ENCODE data around the gene NFIB.

DNA sequence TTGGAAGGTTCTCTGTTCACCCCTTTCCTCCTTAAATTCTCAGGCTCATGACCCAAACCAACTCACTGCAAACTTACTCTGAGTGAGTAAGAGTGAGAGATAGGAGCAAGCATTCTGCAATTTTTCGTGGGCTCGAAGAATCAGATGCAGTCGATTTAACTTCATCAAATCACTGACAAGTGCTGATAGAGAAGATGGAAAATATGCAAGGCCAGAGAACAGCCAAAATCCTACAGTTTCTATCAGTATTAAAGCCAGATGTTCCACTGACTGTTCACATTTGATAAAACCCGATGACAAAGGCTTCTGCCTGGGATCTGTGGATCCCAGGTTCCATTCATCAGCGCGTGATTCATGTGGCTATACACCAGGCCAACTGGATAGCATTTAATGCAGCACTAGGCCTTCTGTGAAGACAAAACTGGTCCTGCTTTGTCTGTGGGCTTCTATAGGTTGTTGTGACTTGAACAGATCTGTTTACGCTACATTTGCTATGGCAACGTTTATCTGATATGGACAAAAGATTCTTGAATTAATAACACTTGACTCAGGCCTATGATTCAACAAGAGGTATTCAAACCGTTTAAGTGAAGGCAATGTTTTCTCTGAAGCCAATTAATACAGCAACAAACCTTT is 251.2 kb downstream of the NFIB start:
- TF ChIP-seq, protein P1, sequence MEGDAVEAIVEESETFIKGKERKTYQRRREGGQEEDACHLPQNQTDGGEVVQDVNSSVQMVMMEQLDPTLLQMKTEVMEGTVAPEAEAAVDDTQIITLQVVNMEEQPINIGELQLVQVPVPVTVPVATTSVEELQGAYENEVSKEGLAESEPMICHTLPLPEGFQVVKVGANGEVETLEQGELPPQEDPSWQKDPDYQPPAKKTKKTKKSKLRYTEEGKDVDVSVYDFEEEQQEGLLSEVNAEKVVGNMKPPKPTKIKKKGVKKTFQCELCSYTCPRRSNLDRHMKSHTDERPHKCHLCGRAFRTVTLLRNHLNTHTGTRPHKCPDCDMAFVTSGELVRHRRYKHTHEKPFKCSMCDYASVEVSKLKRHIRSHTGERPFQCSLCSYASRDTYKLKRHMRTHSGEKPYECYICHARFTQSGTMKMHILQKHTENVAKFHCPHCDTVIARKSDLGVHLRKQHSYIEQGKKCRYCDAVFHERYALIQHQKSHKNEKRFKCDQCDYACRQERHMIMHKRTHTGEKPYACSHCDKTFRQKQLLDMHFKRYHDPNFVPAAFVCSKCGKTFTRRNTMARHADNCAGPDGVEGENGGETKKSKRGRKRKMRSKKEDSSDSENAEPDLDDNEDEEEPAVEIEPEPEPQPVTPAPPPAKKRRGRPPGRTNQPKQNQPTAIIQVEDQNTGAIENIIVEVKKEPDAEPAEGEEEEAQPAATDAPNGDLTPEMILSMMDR (conservative IDR thresholded peaks at IDR 0.05; ENCODE audit: low read length) = no peak
- TF ChIP-seq EZH2phosphoT487 (IDR thresholded peaks at IDR 0.05; ENCODE audit: borderline replicate concordance) = no peak
